GM21717 (cell line): ENCODE results near the gene CLCNKB.
"Not testable (repeated sequence)": the region's sequence is repeated elsewhere in the genome, so short reads cannot be mapped to it uniquely, and the experiment has no call there.

Experiments
- ATAC-seq: cut with Tn5 transposase; IDR thresholded peaks from one replicate; pipeline ENCODE4 v1.9.1; 2021; ENCODE audit warnings: mild to moderate bottlenecking, moderate library complexity; ENCODE audit not compliant: unreplicated experiment

Gene CLCNKB

DNA sequence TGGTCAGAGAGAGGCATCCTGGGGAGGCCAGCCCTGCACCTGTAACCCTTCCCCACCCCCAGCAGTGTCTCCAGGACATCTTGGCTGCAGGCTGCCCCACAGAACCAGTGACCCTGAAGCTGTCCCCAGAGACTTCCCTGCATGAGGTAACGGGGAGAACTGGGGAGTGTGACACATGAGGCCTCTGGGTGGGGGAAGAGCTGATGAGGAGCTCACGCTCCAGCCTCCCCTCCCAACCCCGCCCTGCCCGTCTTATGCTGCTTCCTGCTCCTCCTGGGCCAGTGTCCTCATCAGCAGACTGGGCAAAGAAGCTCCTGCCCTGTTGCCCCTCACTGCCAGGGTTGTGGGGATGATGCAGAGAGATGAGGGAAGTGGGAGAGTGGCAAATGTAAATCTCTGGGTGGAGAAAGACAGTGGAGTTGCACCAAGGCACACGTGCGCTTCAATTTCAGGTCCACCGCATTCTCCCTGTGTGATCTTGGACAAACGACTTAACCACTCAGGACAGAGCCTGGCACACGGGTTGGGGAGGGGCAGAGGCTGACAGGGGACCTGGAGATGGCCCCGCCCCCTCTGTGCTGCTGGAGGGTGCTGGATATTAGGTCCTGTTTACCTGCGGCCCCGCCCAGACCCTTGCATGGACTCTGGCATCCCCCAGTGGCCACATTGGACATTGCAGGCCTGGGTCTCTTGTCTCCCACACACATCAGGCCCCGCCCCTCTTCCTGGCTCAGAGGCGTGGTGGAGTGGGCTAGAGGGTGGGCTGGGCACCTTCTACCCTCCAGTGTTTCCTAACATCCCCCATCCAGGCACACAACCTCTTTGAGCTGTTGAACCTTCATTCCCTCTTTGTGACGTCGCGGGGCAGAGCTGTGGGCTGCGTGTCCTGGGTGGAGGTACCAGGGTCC lies 12.3 kb downstream of the CLCNKB start:
- no peak for ATAC-seq

DNA sequence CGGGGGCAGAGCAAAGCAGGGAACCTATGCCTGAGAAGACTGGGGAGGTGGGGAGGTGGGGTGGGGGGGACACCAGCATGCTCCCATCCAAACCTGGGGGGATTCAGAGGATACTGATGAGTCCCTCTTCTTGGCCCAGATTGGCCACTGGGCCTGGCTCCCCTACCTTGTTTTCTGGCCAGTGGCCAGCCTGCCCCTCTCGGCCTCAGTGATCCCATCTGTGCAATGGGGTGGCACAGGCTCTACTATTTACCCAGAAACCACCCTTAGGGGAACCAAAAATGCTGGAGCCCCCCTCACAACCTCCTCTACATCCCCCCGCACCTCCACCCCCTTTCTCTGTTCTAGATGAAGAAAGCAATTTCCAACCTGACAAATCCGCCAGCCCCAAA lies 12.9 kb downstream of the CLCNKB start:
- ATAC-seq = not testable (repeated sequence)

DNA sequence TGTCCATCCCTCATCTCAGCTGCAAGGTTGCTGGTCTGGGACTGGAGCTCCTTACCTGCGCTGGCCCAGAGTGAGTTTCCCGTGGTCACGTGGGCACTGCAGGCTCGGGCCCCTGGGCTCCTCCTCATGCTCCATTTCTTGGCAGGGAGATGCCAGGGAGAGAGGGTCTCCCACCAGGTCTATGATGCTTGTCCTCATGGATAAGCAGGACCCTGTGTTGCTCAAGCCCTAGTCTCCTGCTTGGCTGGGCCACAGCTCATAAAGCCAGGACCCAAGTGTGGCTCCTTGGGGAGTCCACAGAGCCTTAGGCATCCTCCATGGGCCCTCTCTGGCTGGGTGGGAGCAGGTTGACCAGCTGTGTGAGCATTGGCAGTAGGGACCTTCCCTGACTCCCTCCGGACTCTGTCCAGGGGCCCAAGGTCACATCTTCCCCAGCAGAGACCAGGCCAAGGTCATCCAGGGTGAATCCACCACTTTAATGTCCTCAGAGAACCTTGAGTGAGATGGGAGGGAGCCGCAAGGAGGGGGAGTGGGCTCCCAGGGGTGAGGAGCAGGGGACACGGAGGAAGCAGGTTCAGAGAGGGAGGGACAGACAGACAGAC lies 13.8 kb downstream of the CLCNKB start:
- not testable (repeated sequence) for ATAC-seq

DNA sequence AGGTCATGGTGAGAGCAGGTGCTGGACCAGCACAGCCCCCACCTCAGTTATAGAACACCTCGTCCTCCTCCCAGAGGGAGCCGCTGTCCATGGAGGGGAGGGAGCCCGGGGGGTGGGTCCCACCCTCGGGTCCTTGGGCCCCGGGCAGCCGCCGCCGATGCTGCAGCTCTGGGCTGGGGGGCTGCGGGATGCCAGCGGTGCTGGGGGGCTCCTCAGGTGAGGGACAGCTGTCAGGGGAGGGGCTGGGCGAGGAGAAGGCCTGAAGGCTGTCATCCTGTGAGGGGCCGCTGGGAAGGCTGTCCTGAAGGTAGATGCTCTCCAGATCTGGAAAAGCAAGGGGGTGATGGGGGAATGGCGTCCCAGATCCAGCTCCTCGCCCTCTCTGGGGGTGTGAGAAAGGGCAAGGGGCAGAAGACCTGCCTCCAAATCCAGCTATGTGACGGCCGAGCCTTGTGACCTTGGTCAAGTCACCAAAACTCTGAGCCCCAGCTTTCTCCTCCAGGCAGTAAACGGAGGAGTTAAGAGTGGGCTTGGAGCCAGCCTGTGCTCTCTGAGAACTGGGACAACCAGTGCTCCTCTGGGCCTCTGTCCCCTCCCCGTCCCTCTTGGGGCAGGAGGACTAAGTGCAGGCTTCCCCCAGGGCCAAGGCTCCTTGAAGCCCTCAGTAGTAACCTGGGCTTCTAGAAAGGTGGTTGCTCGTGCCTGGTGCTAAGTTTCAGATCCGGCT lies 15.0 kb downstream of the CLCNKB start:
- not testable (repeated sequence) for ATAC-seq

DNA sequence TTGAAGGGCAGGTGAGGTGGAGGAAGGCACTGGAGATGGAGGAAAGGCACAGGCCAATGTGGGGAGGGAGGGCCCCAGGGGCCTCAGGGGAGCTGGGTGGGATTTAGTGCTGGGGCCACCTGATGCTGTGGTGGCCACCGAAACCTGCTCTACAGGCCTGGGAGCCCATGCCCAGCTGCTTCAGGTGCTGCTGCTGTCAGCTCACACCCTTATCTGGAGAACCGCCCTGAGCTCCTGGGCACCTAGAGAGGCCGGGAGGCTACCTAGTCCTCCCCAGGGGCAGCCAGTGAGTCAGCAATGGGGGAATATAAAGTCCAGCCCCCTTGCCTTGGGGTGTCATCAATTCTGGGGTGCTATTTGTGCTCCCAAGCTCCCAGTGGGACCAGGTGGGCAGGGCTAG lies 17.7 kb downstream of the CLCNKB start:
- ATAC-seq = no peak

DNA sequence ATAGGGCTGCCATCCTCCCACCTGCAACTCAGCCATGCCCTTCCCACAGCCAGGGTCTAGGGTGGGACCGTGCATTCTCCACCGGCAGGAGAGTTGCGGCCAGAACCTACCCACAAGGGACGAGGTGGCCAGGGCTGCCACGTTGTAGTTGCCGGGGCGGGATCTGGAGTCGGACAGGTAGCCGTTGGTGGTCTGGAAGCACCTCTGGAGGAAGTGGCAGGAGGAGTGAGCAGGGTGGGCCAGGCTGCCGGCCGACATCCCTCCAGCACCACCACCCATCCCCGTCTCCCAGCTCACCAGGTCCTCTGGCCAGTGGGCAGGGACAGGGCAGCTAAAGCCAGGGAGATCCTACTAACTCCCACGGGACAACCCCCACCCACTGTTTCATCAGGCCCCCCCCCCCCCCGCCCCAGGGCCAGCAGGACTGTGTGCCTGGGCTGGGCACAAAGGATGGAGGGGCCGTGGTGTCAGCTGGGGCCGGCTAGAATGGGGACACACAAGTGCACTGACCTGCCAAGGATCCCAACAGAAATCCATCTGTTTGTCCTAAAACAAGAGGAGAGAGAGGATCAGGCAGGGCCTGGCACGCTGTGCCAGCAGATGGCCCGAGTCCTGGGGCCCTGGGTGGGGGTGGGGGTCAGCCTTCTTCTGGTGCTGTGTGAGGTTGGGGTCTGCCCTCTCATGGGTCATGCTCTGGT lies 18.6 kb downstream of the CLCNKB start:
- not testable (repeated sequence) for ATAC-seq

DNA sequence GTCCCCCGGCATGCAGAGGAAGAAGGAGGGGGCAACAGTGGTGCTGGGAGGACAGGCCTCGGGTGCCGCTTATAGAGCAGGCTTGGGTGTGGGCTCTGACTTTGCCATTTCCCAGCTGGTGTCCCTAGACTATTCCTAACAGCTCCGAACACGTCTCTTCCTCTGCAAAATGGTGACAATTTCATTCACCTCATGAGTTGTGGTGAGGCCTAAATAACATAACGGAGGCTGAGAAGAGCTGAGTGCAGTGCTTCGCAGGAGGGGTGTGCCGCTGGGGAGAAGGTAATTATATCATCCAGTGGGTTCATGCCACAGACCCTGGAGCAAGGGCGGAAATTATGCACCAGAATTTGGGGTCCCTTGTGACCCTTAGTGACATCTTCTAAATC lies 19.1 kb downstream of the CLCNKB start:
- not testable (repeated sequence) for ATAC-seq

DNA sequence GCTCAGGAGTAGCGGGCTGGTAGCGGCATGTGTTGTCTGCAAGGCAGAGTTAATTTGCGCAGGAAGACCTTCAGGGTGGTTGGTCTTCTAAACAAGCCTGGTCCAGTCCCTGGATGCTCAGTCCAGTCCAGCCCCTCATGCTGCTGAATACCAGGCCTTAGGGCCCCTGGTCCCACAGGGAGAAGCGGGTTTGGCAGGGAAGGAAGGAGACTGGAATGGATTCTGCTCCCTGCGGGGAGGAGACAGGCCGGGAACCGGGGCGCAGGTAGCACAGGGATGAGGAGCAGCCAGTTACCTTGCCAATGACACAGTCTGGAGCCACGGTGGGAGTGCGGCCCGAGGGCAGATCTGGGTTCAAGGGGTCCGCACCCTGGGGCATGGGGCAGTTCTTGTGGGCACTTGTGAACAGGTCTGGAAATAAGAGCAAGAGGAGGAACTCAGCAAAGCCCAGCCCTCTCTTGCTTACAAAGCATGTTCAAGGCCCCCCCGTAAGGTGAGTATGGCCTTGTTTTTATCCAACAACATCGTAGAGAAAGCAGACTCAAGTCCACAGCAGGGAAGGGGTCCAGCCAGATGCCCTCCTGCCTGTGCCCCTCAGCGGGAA lies 19.7 kb downstream of the CLCNKB start:
- ATAC-seq = no peak

DNA sequence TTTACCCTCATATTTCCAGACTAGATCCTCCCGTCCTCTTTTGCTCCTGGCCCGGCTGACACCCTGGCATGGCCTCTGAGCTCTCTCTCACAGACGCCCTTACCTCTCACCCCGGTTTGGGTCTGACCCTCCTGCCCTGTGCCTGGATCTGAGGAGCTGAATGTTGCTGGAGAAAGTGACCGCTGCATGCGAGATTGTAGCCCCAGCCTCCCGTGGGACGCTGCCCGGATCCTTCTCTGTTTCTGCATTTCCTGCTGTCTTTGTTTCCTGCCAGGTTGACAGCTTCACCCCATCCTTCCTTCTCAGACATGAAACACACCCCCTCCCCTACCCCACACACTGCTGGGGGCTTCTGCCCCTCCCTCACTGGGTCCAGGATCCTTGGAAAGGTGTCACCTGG lies 20.3 kb downstream of the CLCNKB start:
- ATAC-seq = no peak

DNA sequence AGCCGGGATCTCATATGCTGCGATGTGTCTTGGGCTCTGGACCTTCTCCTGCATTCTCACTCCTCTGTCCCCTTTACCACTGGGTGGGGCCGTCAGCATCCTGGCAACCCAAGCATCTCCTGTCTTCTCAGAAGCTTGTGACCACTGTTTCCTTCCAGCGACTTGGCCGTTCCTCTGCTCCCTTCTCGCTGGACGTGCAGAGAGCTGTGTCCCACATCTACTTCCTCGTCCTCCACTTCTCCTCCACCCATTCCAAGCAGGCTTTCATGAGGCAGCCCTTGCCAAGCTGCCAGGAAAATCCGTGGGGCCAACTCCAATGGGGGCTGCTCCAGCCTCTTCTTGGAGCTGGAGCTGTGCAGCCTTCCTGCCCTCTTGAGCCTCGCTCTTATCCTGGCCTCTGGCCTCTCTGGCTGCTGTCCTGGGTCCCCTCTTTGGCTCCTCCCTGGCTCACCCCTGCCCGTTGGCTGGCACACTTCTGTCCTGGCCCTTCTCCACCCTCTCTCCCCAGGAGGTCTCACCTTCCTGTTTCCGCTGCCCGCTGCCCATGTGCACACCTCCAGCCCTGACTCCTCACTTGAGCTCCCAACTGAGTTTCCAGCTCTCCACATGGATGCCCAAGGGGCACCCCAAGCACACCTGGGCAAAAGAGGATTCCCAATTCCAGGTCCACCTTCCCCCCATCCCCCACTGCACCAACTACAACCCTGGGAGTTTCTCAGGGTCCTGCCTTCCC lies 21.1 kb downstream of the CLCNKB start:
- ATAC-seq = no peak

DNA sequence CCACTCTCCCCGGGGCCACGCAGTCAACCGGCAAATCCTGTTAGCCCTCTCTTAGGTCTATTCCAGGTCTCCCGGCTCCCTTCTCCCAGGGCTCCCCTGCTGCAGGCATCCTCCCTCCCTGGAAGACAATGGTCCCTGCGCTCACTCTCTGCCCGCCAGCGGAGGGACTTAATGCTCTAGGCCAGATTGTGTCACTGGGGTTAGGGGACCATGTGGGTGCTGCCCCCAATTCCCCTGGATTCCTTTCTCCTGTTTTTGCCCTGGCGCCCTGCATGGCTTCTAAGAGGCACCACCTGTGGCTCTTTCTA lies 21.6 kb downstream of the CLCNKB start:
- ATAC-seq = no peak

DNA sequence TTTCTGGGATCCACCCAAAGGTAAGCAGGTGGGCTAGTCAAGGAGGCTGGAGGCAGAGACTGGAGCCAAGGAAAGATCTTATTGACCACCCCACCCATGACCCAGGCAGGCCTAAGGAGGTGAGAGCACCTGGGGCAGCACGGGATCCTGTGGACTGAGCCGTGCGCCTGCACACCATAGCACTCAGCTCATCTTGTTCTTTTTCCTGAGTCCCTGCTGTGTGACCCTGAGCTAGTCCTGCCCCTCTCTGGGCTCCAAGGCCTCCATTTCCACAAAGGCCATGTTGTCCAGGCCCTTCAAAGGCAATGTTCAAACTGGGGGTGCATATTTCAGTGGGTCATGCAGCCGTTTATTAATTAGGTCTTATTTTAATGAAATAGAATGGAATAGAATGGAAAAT lies 22.7 kb downstream of the CLCNKB start:
- ATAC-seq = no peak

DNA sequence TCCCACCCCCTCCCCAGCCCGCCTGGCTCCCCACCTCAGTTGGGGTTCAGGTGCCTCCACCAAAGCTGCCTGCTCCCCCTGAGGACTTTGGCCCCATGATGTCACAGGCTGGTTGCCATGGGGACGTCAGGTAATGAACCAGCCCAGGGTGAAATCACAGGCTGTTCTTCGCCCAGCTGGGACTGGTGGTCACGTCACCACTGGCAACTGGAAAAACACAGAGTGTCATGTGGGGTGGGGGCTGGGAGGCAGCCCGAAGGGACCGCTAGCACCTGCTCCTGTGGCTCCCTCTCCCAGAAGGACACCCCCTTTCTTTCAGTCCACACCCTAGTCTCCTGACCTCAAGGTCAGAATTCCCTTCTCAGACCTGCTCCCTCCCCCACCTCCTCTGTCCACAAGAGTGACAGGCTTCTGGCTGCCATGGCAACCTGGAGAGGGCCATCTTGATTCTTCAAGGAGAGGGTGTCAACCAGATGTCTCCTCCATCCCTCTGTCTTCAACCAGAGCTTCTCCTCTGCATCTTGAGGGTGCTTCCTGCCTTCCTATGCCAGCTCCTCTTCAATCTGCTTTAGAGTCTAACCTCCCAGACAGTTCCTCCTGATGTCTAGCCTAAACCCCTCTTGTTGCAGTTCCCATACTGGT lies 23.7 kb downstream of the CLCNKB start:
- ATAC-seq = no peak

DNA sequence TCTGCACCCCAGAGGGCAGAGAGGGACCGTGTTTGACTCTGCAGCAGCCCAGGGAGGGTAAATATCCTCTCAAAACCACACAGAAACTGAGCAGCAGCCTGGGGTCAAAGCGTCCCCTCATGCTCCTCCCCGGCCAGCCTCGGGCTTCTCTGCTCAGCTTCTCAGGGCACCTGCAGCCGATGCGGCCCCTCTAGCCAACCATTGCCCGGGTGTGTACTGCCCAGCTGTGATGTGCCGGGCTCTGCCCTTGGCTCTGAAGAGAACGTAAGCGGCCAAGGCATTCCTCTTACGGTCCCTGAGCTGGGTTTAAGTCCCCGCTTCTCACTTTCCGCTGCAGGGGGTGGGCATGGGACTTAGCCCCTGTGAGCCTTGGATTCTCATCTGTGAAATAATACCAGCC lies 24.4 kb downstream of the CLCNKB start:
- no peak for ATAC-seq

DNA sequence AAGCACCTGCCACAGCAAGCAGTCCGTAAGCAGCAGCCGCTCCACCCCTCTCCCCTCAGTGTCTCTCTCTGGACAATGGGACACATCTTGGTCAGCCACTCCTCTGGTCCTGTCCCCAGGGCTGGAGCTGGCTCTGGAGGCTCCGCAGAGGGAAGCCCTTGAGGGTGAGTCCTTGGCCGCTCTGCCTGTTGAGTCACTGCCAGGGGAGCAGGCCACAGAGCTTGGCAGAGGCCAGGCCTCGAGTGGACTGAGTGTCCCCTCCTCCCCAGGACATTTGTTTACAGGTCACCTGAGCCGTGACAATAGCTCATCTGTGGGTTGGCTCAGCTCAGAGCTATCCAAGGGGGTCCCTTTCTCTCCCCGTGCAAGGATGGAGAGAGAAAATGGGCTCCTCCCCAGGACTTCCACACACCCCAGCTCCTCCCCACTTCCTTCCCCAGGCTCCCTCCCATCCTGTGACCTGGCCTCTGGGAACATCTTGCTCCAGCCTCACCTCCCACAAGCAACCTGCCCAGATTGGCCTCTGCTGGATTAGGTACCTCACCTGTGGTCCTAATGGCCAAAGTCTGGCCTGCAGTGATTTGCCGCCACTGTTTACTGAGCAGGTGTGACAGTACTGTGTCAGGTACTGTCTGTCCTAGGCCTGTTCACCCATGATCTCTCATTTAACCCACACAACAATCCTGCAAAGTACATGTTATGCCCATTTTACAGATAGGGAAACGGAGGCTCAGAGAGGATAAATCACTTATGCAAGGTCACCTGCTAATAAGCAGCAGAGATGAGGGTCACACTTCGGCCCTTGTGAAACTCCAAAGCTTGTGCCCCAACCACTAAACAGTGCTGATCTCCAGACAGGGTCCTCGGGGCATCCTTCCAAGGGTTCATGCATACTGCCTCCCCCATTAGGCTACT lies 25.0 kb downstream of the CLCNKB start:
- ATAC-seq = no peak

DNA sequence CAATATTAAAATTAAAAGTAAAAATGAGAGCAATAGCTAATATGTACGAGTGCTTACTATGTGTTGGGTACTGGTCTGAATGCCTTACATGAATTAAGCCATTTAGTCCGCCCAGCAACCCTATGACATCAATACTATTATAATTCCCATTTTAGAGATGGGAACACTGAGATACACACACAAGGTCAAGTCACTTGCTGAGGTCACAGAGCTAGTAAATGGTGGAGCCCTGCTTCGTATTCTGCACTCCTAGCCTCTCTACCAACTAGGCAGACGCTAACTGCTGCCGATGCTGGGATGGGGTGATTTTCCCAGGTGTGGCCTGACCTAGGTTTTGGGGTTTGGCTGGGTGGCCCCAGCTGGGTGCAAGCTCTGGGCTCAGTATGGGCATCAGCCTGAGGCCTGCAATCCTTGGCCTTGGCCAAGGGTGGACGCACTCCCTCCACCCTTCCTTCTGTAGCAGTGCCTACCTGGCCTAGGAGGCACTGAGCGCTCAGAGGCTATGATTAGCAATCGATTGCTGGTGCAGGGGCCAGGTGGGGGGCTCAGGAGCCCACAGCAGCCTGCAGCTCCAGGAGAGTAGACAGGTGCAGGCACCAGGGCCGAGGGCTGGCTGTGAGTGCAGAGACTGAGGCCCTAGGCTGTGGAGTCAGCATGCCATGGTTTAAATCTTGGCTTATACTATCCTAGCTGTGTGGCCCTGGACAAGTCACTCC lies 27.2 kb downstream of the CLCNKB start:
- no peak for ATAC-seq

DNA sequence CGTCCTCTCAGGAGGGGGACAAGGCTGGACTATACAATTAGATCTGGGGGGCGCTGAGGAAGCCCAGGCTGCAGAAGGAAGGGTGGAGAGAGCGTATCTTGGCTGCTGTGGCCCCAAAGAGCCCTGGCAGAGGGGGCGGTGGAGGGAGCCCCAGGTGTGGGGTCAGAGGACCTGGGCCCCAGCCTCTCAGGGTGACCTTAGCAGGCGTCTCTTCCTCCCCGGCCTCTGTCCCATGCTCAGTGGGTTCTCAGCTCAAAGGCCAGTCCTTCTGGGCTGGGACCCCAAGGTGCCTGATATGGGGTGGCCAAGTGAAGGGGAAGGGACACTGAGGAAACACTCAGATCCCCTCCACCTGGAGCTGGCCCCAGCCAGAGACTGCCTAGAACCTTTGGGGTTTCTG lies 28.0 kb downstream of the CLCNKB start:
- ATAC-seq = no peak

DNA sequence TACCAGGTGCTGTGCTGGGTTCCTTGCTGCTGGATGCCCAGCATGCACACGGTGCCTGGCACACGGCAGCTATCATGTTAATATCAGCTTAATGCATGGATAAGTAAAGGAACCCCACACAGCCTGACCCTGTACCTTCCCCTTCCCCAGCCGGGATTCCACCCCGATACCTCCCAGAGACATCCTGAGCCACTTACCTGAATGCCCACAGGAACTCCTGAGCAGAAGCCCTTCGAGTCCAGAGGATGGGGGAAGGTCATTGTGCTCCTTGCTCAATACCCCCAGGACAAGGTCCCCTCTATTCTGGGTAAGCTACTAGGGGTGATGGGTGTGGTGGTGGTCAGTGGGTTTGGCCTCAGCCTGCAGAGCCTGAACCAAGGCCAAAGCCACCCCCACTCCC lies 28.5 kb downstream of the CLCNKB start:
- no peak for ATAC-seq
